GM19468 (cell line): Measurements from ENCODE around the gene HK2.
"Not testable (repeated sequence)": the region's sequence is repeated elsewhere in the genome, so short reads cannot be mapped to it uniquely, and the experiment has no call there.

Experiments
- ATAC-seq: cut with Tn5 transposase; IDR thresholded peaks from one replicate; pipeline ENCODE4 v1.9.1; 2021; ENCODE audit warnings: mild to moderate bottlenecking, moderate library complexity, moderate number of reproducible peaks; ENCODE audit not compliant: unreplicated experiment; ENCODE audit errors: extremely low read depth

HK2 gene

GRCh38 chr2:74834792-74835755 is 1.1 kb downstream of the HK2 start:
- peak; percentile 17 for ATAC-seq

GRCh38 chr2:74835831-74836674 is 2.1 kb downstream of the HK2 start:
- no peak for ATAC-seq

DNA sequence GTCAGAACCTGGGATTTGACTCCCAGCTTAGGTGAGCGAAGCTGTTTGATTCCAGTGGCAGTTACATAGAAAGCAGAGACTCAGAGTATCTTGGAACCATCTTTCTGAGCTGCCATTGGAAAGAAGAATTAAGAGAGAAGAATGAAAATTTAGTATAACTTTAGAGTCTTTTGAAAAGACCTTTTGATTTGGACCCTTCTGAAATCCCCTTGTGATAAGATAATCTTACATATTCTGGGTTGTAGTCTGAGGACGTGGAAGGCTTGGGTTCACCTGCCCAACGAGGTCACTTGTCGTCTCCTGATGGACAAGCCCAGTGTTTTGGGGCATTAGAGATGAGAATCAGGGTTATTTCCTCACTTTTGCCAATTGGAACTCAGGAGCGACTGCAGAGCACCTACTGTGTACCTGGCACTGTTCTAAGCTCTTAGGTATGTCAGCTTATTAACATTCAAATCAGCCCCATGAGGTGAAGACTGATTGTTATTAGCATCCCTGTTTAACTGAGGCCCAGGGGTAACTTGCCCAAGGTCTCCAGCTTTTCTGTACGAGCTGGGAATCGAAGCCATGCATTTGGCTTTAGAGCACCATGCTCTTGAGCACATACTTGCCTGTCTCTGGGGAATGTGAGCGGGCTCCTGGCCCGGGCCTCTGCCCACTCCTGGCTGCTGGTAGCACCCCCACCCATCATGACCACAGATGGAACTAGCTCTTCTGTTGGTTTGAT is 2.9 kb downstream of the HK2 start:
- no peak for ATAC-seq

- no peak for ATAC-seq
Measured at GRCh38 chr2:74841641-74842040, 7.7 kb downstream of the HK2 start.

DNA sequence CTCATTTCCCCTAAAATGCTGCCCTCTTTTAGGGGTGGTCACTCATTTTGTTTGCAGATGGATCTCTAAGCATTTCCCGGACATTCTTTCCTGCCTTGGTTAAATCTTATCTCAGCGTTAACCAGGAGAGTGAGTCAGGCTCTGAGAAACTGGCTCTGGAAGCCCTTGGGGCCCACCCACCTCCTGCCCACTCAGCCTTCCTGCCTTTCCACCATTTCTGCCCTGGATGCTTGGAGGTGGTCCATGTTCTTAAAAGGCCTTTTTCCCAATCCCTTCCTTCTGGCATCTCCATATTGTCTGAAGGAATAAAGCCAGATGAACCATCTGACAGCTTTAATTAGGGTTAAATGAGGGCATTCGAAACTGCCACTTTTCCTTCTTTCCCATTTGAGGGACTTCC is 9.5 kb downstream of the HK2 start:
- no peak for ATAC-seq

DNA sequence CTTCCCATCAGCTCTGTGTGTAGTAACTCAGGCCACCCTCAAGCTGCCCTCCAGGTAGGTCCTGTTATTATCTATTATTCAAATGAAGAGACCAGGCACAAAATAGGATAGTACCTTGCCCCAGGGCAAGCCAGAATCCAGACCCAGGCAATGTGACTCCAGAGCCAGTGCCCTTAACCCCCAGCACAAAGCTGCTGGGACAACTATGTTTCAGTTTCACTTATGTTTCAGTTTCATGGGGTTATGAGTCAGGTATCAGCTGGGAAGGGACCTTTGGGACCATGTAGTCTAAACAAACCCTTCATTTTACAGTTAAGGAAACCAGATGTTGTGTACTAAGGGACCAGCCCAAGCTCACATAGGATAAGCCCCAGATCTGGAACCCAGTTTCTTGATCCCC is 10.0 kb downstream of the HK2 start:
- ATAC-seq: peak; percentile 93

DNA sequence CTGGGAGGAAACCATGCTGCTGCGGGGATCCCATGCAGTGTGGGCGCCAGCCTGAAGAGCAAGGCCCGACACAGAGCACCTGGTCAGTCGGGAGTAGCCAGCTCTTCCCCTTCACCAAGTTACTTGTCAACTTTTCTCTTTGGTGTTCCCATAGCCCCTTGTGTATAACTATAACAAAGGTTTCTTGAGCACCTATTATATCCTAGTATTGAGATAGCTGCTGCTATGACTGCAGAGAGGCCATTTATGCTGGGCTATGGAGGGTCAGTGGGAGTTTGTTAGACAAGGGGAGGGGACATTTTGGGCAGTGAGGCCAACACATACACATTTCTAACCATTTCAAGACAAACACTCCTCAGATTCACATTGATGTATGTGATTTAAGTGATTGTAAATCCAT is 10.8 kb downstream of the HK2 start:
- ATAC-seq: no peak

DNA sequence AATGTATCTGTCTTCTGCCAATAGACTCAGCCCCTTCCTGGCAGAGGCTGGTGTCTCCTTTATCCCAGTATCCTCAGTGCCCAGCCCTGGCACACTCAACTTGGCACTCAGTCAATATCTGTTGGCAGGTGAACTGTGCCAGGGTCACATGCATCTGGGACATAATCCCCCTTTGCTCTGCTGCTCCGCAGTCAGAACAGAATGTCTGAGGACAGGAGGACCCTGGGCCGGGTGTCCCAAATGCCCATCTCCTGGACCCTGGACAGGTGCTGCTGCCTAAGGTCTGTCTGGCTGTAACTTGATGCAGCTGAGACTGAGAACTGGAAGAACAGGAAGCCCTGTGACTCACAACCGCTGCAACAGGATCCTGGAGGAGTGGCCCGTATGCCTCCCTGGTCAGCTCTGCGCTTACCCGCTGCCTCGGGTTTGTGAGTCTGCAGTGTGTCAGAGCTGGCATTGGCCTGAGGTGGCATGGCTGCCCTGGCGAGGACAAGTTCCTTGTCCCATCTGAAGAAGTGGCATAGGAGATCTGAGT is 11.4 kb downstream of the HK2 start:
- ATAC-seq: no peak

GRCh38 chr2:74845991-74846390 is 12.1 kb downstream of the HK2 start:
- ATAC-seq: no peak

- no peak for ATAC-seq
Measured at GRCh38 chr2:74846481-74846880, 12.6 kb downstream of the HK2 start.

DNA sequence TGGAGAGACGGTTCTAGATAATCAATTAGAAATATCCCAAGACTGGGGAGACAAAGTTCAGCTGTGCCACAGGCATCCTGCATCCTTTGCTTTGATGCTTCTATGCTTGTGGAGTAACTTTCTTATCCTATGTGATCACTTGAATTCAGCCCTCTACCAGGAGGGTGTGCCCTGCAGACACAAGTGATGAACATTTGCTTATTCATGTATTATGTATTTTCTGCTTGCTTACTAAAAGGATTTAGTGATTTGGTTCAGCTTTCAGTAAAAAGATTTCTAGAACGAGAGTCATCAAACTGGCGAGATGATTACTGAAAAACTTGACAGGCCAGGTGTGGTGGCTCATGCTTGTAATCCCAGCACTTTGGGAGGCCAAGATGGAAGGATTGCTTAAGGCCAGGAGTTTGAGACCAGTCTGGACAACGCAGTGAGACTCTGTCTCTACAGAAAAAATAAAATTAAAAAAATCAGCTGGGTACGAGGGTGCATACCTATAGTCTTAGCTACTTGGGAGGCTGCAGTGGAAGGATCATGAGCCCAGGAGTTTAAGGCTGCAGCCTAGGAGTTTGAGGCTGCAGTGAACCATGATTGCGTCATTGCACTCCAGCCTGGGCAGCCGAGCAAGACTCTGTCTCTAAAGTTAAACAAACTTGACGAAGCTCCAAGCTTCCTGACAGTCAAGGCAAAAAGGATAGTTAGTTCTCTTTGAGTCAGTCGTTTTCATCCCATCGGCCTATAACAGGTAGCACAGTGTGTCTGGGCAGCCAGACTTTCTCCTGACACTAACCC is 13.3 kb downstream of the HK2 start:
- no peak for ATAC-seq

- ATAC-seq: peak; percentile 89
Measured at GRCh38 chr2:74849228-74849892, 15.4 kb downstream of the HK2 start.

DNA sequence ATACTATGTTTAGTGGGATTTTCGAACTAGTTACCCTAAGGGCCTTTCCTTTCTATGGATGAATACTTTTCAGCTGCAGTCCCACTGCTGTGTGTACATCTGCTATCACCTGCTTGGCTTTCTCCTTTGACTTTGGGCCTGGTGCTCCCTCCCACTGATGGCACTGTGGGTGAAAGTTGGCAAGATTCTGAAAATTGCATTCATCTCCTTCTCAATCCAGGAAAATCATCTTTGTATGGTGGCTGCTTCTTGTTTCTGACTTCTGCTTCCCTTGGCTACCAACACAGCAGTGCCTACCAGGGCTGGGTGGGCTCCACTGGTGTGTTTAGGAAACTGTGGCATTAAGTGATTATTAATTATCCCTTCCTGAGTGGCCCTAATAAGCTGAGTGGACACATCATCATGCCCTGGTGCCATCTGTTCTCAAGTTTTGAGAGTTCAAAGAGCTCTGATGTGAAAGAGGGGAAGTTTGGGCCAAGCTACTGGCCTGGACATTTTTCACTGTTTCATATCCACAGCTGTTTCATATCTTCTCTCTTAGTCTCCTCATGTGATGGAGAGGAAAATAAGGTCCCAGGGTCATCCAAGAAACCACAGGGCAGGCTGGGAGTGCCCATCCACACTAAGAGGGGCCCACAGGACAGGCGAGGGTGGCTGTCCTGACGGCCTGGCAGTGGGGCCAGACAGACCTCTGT is 16.7 kb downstream of the HK2 start:
- no peak for ATAC-seq

GRCh38 chr2:74851191-74851566 is 17.3 kb downstream of the HK2 start:
- no peak for ATAC-seq

DNA sequence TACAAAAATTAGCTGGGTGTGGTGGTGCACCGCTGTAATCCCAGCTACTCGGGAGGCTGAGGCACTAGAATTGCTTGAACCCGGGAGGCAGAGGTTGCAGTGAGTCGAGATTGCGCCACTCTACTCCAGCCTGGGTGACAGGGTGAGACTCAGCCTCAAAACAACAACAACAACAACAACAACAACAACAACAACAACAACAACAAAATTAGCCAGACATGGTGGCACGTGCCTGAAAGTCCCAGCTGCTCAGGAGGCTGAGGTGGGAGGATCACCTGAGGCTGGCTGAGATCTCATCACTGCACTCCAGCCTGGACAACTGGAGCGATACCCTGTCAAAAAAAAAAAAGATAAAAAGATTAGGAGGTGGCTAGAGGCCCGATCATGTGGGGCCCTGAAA is 19.4 kb downstream of the HK2 start:
- ATAC-seq: not testable (repeated sequence)

DNA sequence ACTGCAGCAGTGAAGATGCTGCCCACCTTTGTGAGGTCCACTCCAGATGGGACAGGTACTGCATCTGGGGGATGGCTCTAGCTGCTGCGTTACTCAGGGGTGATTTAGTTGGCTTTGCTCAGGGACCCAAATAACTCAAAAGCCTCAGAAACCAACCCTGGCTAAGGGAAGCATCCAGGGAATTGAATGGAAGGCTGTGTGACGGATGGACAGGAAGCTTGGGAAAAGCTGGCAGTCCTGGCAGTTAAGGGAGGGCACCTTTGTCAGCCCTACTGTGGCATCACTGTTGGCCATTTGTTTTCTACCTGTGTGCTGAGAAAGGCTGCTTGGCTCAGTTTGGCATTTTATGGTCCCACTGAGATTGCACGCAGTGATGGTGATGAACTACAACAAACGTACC is 20.5 kb downstream of the HK2 start:
- no peak for ATAC-seq

GRCh38 chr2:74855114-74855707 is 21.3 kb downstream of the HK2 start:
- ATAC-seq: not testable (repeated sequence)

GRCh38 chr2:74856004-74856578 is 22.2 kb downstream of the HK2 start:
- ATAC-seq: no peak
